ENCODE measurements around the gene EXOC2.

DNA sequence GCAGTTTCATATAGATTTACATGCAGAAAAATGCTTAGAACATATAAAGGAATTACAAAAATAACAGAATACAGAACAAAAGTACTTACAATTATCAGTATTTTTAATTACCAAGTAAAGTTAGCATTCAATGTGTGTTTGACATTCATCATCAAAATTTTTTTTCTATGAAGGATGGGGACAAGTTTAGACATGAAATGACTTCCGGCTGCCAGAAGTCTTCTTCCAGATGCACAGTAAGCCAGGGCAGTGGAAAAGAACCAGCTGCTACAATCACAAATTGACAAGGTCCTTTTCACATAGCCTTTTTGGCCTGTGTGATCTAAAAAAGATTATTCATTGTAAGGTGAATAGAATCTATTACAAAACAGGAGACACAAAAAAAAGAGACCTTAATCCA, 109.8 kb downstream of the EXOC2 start:
- TF ChIP-seq CTCF (IDR thresholded peaks at IDR 0.05) (no peak), POLR2AphosphoS5 (IDR thresholded peaks at IDR 0.05; ENCODE audit: low read depth, low read length) (no peak), REST (IDR thresholded peaks at IDR 0.05; ENCODE audit: insufficient read depth in 1 of 2, low read depth in 2 of 2, low read length in 1 of 2) (no peak)

Data from Panc1 (cell line).